CD1c-positive myeloid dendritic cell (primary cell): ENCODE data around the gene PMEPA1.

Experiments
- DNase-seq: peaks from one replicate; pipeline ENCODE4 v3.0.0-alpha.2; 2016; ENCODE audit errors: extremely low spot score

The PMEPA1 gene

GRCh38 chr20:57677584-57677982, 32.2 kb downstream of the PMEPA1 start:
- DNase-seq, result no peak

DNA sequence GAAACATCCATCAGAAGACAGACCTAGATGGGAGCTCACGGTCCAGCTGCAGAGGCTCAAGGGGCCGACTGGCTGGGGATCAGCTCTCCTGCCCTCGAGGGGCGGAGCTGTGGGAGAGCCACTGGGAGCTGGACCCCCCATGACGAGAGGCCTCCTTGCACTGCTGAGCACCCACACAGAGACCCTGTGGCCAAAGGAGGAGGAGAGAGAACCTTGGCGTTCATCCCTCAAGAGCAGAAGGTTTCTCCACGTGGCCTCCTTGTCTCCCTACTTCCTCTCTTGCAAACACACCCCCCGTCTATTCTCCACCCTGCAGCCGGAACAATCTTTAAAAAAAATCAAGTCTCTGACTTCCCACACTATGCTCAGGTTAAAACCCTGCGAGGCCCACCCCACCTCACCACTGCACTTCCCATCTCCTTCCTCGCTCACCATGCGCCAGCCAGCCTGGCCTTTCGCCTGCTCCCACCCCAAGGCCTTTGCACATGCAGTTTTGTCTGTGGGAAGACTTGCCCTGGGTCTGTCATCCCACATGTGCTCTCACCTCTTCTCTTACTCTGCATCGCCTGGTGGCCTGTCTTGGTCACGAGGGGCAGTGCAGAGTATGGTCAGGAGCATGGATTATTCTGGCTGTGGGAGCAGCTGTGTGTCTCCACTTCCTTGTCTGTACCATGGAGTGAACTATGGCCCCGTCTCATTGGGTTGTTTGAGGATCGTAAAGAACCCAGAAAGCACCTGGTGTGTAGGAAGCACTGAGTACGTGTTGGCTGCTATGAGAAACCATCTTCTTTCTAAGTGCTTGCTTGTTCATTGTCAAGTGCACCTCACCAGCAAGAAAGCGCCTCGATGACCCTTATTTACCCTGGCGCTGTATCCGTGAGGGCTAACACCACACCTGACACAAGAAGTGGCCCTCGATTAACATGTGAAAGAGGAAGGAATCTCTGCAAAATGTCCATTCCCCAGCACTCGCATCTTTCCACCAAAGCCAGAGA, 32.9 kb downstream of the PMEPA1 start:
- peak; percentile 23 for DNase-seq

- DNase-seq, result peak; percentile 10
These were observed 34.0 kb downstream of the PMEPA1 start for GRCh38 chr20:57675773-57676172.

GRCh38 chr20:57672953-57673575, 36.8 kb downstream of the PMEPA1 start:
- no peak for DNase-seq

DNA sequence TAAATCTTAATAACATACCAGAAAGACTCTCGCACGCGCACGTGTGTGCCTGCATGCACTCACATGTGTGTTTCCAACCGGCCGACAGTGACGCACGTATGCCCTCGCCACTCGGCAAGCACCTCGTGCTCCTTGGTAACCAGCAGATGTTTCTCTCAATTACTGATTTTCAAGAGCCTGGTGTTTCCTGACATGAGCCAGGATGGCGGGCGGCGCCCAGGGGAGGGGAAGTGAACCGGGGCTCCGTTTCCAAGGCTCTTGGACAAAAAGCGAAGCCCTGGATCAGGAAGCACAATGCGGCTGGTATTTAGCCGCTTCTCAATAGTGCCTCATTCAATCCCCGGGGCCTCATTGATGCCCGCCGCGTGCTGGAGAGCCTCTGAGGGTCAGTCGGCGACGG, 37.7 kb downstream of the PMEPA1 start:
- DNase-seq, result peak; percentile 61

- no peak for DNase-seq
These were observed 38.2 kb downstream of the PMEPA1 start for GRCh38 chr20:57671662-57672061.

DNA sequence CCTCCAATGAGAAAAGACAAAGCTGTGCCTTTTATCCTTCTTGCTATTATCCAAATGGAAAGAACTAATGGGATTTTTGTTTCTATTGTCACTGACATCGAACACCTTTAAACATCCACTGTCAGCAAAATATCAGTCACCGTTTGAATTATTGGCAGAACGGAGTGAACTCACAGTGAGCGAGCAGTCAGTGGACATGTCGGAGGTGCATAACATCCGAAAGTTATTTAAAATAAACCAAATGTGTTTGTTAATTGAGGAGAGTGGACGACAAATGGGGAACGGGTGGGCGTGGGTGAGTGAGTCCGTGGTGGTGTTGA, 38.8 kb downstream of the PMEPA1 start:
- DNase-seq, result no peak

GRCh38 chr20:57670288-57671071, 39.3 kb downstream of the PMEPA1 start:
- no peak for DNase-seq

DNA sequence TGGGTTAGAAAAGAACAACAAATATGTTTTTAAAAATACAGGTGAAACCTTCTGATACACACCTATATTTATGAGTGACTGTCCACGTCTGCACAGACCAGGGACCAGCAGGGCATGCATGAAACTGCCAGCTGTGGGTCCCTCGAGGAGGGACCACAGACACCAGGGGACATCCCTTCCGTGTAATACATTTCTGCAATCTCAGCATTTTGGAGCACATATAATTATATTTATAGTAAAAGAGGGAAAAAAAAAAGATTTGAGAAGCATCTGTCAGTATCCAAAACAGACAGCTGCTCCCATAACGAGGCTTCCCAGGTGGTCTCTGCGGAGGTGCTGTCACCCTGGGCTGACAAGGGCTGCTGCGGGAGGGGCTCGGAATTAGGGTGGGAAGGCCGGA, 40.2 kb downstream of the PMEPA1 start:
- no peak for DNase-seq

DNA sequence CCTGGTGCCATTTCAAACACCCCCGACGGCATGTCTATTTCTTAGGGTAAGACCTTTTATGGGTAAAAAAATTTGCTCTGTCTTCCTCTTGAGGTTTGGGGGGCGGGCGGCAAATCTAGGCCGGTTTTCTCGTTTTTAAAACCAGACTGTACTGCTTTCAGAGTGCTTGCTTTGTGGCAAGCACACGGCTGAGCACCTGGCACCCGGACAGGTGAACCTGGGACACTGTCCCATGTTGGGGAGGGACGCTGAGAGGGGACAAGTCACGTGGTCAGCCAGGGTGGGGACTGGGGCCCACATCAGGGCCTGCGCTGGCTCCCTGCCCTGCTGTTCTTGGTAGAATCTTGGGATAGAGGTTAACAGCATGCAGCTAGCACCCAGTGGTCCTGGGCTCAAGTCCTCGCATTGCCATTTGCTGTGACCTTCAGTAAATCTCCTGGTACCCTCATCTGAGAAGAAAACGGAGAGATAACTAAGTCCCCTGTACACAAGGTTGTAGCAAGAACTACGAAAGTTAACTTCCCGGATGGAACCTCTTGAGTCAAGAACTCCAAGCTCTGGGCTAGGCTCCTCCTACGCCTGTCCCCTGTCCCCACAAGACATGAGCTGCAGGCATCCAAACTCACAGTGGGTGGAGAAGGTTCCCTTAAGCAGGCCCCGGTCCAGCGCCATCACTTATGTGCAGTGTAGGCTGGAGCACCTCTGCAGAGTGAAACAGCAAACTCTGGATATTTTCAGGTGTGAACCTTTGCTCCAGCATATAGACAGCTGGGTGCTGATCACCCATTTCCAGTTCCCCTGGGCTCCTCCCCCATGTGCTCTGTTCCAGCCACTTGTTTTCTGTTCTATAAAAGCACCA, 41.7 kb downstream of the PMEPA1 start:
- no peak for DNase-seq

DNA sequence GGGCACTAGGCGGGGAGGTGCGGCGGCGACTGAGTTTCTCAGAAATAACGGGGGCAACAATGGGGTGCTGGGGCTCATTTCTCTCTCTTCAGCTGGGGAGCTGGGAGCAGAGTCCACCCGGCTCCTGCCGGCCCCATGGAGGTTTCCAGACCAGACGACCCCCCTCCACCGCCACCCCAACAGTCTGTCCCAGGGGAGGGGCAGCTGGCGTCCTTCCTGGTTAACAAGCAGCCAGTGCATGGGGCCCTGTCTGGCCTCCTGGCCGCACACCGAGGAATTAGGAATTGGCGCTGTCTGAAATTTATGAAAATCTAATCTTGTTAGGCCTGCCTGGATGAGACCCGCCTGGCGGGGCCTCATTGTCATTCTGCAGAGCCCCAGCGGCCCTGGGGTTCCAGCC, 42.4 kb downstream of the PMEPA1 start:
- no peak for DNase-seq

GRCh38 chr20:57666834-57667157, 43.0 kb downstream of the PMEPA1 start:
- DNase-seq, result no peak

GRCh38 chr20:57666106-57666833, 43.5 kb downstream of the PMEPA1 start:
- DNase-seq, result no peak

DNA sequence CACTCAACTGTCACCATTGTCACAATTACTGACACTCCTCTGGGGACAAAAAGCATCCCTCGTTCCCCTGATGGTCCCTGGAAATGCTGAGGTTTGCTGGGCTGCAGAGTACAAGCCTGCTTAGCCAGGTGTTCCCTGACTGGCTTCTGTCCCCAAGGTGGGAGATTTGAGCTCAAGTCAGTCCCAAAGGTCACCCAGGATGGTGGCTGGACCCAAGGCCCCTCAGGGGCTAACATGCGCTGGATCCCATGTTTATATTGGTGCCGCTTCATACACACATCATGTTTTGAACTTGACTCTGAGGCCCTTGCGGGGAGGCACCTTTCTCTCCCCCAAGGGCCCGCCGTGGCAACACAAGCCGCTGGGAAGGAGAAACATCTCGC, 44.2 kb downstream of the PMEPA1 start:
- no peak for DNase-seq

DNA sequence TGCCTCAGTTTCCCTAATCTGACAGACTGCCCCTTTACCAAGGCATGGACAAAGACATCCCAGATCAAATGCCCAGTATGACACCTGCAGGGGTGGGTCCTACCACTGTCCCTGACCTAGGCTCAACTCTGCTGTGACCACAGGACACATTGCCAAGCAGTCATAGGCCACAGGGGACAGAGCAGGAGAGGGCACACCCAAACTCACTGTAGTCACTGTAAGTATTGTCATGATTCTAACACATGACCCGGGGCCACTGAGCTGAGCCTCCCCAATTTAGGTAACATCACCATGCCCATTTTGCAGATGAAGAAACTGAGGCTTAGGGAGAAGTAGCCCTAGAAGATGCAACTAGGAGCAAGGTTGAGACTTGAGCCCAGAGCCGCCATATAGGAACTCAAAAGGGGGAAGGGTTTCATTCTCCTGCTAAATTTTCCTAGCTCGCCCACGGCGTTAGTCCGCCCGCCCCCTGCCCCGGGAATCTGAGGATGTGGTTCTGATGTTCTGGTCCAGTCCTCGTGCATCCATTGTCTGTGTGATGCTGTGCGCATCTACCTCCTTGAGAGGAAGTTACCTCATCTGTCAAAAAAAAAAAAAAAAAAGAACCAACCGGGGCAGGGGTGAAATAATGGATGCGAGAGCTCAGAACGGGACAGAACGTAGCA, 44.8 kb downstream of the PMEPA1 start:
- DNase-seq, result no peak

DNA sequence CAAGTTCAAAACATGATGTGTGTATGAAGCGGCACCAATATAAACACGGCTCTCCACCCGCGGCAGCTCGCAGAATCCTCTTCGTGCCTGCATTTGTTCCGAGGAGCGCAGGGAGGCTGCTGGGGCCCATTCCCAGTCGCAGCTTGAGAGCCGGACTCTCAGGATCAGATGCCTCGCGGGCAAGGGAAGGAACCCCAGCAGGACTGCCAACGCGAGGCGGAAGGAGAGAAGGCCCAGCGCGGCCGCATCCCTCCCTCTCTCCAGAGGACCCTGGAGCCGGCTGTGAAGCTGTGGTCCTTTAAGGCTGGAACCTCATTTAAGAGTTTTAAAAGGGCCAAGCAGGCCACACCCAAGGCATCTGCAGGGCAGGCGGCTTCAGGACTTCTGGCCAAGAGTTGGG, 45.3 kb downstream of the PMEPA1 start:
- no peak for DNase-seq

DNA sequence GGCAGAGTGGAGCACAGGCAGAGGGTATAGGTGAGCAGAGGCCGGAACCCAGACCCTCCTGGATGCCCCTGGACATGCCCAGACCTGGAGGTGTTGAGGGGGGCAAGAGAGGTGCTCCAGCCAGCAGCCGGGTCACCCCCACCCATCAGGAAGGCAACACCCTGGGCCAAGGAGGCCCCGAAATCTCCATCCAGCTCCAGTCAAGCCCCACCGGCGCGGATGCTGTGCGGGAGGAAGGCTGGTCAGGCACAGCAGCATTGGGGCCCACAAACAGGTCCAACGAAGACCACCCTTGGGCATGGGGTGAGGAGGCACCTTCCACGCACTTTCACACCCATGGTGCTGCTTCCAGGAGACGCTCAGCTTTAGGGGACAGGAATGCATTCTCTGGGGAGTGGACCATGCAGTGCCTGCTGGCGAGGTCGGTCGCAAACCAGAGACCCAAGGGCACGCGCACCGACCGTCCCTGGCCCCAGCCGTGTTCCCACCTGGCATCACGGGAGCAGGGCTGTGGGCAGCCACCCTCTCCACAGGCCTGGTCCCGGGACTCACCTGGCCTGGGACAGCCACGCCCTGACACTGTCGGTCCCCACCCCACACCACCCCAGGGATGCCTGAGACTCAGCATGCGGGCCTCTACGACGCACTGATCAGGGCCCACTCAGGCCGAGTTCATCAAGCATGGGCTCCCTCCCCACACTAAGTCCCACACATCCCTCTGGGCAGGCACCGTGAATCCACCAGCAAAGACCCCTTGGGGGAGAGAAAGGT, 45.9 kb downstream of the PMEPA1 start:
- DNase-seq, result no peak

- DNase-seq, result no peak
These were observed 46.6 kb downstream of the PMEPA1 start for GRCh38 chr20:57663241-57663640.

DNA sequence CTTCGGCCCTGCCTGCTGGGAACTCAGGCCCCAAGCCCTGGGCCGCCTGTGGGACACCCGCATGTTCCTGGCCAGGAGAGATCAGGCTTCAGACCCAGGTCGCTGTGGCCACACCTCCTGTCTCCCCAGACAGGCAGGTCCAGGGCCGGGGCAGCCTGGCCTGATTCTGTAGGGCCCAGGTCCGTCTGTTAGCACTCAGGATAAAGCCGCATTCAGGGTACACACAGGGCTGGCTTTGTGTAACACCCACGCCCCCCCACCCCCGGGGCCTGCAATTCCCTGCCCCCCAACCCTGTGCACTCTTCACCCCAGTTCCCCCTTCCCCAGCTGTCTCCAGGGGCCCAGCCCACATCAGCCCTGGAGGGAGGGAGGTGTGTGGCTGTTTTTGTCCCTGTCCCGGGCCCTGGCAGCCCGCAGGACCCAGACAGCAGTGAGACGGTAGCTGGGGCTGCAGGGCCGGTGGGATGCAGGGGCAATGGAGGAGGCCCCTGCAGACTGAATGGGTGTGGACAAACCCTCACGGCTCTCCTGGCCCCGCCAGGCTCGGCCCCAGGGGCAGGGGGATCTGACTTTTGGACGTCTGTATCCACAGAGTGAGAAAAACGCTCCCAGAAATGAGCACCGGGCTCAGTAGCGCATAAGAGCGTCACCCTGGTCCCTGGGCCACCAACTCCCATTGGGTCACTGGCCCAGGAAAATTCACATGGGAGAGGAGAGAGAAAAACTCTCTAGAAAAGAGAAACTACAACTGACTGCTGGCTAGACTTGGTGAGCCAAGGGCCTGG, 47.2 kb downstream of the PMEPA1 start:
- no peak for DNase-seq
